HEK293T (cell line): ENCODE data around the gene TRIM66.

Experiments
- ARNT ChIP-seq: fragments of 450-650 bp; IDR thresholded peaks from 2 replicates; pipeline ENCODE4 v1.6.1; 2017; ENCODE audit warnings: mild to moderate bottlenecking
- BHLHE40 ChIP-seq: fragments of 450-650 bp; IDR thresholded peaks from 2 replicates; pipeline ENCODE4 v1.6.1; 2016; ENCODE audit warnings: mild to moderate bottlenecking, moderate library complexity, borderline replicate concordance
- ELF4 ChIP-seq: fragments of 450-650 bp; IDR thresholded peaks from 2 replicates; pipeline ENCODE4 v1.6.1; 2017; ENCODE audit warnings: antibody characterized with exemption
- FOXA1 ChIP-seq: fragments of 450-650 bp; IDR thresholded peaks from 2 replicates; pipeline ENCODE4 v1.6.1; 2016; ENCODE audit warnings: mild to moderate bottlenecking
- SUZ12 ChIP-seq: fragments of 450-650 bp; IDR thresholded peaks from 2 replicates; pipeline ENCODE4 v1.6.1; 2016; ENCODE audit warnings: mild to moderate bottlenecking
- TF ChIP-seq, protein P1 (sequence below): fragments of 450-650 bp; IDR thresholded peaks from 2 replicates; pipeline ENCODE4 v1.6.1; 2016

DNA sequence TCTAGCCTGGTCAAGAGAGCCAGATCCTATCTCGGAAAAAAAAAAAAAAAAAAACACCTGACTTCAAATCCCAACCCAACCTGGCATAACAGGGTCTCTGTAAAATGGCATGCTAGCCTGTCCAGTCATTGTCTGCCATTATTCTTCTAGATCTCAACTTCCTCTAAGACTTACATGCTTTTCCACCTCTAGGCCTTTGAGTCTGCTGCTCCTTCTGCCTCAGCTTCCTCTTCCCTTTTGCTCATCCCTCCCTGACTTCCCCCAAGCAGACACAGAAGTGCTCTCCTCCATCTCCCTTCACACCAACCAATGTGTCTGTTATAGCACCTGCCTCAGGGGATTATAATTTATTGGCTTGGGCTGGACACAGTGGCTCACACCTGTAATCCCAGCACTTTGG lies 96.3 kb downstream of the TRIM66 start:
- TF ChIP-seq, protein P1, sequence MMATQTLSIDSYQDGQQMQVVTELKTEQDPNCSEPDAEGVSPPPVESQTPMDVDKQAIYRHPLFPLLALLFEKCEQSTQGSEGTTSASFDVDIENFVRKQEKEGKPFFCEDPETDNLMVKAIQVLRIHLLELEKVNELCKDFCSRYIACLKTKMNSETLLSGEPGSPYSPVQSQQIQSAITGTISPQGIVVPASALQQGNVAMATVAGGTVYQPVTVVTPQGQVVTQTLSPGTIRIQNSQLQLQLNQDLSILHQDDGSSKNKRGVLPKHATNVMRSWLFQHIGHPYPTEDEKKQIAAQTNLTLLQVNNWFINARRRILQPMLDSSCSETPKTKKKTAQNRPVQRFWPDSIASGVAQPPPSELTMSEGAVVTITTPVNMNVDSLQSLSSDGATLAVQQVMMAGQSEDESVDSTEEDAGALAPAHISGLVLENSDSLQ = no peak
- TF ChIP-seq BHLHE40 (no peak), FOXA1 (no peak), SUZ12 (no peak), ELF4 (no peak), ARNT (no peak)
